WERI-Rb-1 (cell line): Measurements from ENCODE around the gene SMARCE1.

ENCODE experiments used
- DNase-seq: peaks from one replicate; pipeline ENCODE4 v3.0.0-alpha.2; 2020
- H3K27ac ChIP-seq: fragments of 250-450 bp; sonication (Bioruptor Pico); 2 replicates; pipeline ENCODE4 v1.5.1; 2020; ENCODE audit warnings: mild to moderate bottlenecking, moderate library complexity
- H3K27me3 ChIP-seq: fragments of 250-450 bp; sonication (Bioruptor Pico); 2 replicates; pipeline ENCODE4 v1.5.1; 2021; ENCODE audit warnings: mild to moderate bottlenecking, low read depth, moderate library complexity; ENCODE audit not compliant: insufficient read depth, severe bottlenecking
- H3K36me3 ChIP-seq: fragments of 250-450 bp; sonication (Bioruptor Pico); 2 replicates; pipeline ENCODE4 v1.5.1; 2020; ENCODE audit warnings: mild to moderate bottlenecking, moderate library complexity
- H3K4me3 ChIP-seq: 2 replicates; pipeline ENCODE4 v1.5.1; 2011; ENCODE audit warnings: low read depth, mild to moderate bottlenecking, control low read depth, low read length
- H3K9me3 ChIP-seq: fragments of 250-450 bp; sonication (Bioruptor Pico); 2 replicates; pipeline ENCODE4 v1.5.1; 2021; ENCODE audit warnings: mild to moderate bottlenecking, moderate library complexity; ENCODE audit not compliant: severe bottlenecking
- CTCF ChIP-seq: IDR thresholded peaks from 2 replicates; pipeline ENCODE4 v1.5.1; 2011; ENCODE audit warnings: low read depth, mild to moderate bottlenecking, control low read depth, inconsistent platforms, low read length

Gene SMARCE1

GRCh38 chr17:40672654-40673053, 25.0 kb upstream of the SMARCE1 start:
- no peak for TF ChIP-seq CTCF
- Histone ChIP-seq H3K36me3 (no peaks in the 10 kb centered on the region), H3K4me3 (no peak overlapping the region), H3K27me3 (peaks cover 89% of the 10 kb centered on the region), H3K27ac (no peak overlapping the region), H3K9me3 (no peaks in the 10 kb centered on the region)
- no peak for DNase-seq

GRCh38 chr17:40671282-40671681, 23.7 kb upstream of the SMARCE1 start:
- TF ChIP-seq CTCF = no peak
- no peaks in the 10 kb centered on the region for H3K9me3 ChIP-seq

GRCh38 chr17:40666331-40666730, 18.7 kb upstream of the SMARCE1 start:
- Histone ChIP-seq H3K27ac (no peak overlapping the region), H3K27me3 (peaks cover 76% of the 10 kb centered on the region), H3K36me3 (no peaks in the 10 kb centered on the region), H3K4me3 (no peak overlapping the region), H3K9me3 (no peaks in the 10 kb centered on the region)
- DNase-seq = no peak
- no peak for TF ChIP-seq CTCF

More at GRCh38 chr17:40671282-40671681, 23.7 kb upstream of the SMARCE1 start:
- DNase-seq = no peak
- Histone ChIP-seq H3K27ac (no peak overlapping the region), H3K36me3 (no peaks in the 10 kb centered on the region), H3K4me3 (no peak overlapping the region), H3K27me3 (peaks cover 80% of the 10 kb centered on the region)

GRCh38 chr17:40664582-40665333, 17.1 kb upstream of the SMARCE1 start, which contains the start of gene KRT222:
KRT222 (minus strand) TSS chr17:40665177; CDS start chr17:40665099, 78 bp downstream.
- no peak for TF ChIP-seq CTCF
- no peak within 1 kb of the TSS for H3K27ac ChIP-seq
- DNase-seq = no peak
- H3K36me3 ChIP-seq = no peaks in the 10 kb centered on the region
- no peak within 1 kb of the TSS for H3K4me3 ChIP-seq
- no peaks in the 10 kb centered on the region for H3K9me3 ChIP-seq
- peaks cover 64% of the 10 kb centered on the region for H3K27me3 ChIP-seq

GRCh38 chr17:40663252-40663651, 15.6 kb upstream of the SMARCE1 start:
- H3K27ac ChIP-seq = no peak overlapping the region
- TF ChIP-seq CTCF = no peak
- H3K4me3 ChIP-seq = no peak overlapping the region
- H3K36me3 ChIP-seq = no peaks in the 10 kb centered on the region
- DNase-seq = no peak
- H3K27me3 ChIP-seq = peaks cover 52% of the 10 kb centered on the region
- peaks cover 7% of the 10 kb centered on the region for H3K9me3 ChIP-seq

GRCh38 chr17:40659911-40660310, 12.3 kb upstream of the SMARCE1 start:
- Histone ChIP-seq H3K9me3 (peaks cover 7% of the 10 kb centered on the region), H3K27me3 (peaks cover 33% of the 10 kb centered on the region), H3K27ac (no peak overlapping the region), H3K4me3 (no peak overlapping the region), H3K36me3 (no peaks in the 10 kb centered on the region)
- no peak for TF ChIP-seq CTCF
- DNase-seq = no peak
